Mesenteric fat pad (tissue), 1 donor: ENCODE data around the gene COPE. TPM values are rescaled to one million over a fixed set of nuclear protein-coding genes. Genes with fewer than 3 reads are reported as not detected.

Source experiments
- DNase-seq: peaks from one replicate; pipeline ENCODE4 v3.0.0-alpha.2; 2020; ENCODE audit warnings: low spot score
- total RNA-seq: library from RNA; stranded (reverse); fragmentation: NEBNext Ultra II Directional; extraction: Animal tissue kit (Norgen Biotek cat#: 25700); gene quantifications from one replicate; pipeline ENCODE4 v1.2.1, GENCODE V29; 2021
- donor health status: DM: yes; HTN: yes; CAD: no.

The COPE gene
- total RNA-seq, 1 donor from 2014 or later: 147 TPM

DNA sequence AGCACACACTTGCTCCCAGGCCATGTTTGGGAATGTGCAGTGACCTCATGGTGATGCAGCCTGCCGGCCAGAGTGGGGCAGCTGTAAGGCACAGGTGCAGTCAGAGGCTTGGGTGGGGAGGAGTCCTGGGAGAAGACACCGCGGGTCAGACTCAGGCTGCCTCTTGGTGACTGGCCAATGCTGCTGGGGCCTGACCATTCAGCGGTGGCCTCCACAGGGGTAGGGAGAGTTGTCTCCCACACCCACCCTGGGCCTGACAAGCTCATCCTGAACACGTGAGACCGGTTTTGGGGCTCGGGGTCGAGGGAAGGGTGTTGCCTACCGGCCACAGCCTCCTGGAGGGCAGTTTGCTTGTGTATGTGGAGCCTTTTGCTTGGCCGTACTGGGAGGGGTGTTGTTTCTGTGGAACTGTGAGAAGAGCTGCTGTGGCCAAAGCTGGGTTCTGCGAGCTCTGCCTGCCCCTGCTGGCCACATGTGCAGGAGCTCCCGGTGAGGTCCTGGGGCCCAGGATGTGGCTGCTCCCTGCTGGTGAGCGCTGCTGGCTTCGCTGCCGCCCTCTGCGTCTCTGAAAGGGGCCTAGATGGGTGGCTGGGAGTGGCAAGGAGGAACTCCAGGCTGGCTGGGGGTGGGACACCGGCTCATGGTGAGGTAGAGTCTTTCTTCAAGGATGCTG lies 65.3 kb downstream of the COPE start:
- DNase-seq: no peak

DNA sequence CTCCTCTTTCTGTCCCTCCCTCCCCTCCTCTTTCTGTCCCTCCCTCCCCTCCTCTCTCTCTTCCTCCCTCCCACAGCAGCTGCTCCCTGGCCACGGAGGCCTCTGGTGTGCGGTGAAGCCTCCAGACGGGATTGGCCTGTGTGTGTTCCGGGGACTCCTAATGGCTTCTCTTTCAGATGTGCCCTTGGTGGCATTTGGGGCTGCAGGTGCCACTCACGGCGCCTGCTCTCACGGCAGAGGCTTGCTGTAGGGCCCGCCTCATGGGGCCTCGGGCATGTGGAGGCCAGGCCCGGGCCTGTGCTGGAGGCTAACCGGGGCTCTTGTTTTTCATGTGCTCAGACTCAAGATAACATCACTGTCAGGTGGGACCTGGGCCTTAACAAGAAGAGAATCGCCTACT lies 66.5 kb downstream of the COPE start:
- DNase-seq: no peak

DNA sequence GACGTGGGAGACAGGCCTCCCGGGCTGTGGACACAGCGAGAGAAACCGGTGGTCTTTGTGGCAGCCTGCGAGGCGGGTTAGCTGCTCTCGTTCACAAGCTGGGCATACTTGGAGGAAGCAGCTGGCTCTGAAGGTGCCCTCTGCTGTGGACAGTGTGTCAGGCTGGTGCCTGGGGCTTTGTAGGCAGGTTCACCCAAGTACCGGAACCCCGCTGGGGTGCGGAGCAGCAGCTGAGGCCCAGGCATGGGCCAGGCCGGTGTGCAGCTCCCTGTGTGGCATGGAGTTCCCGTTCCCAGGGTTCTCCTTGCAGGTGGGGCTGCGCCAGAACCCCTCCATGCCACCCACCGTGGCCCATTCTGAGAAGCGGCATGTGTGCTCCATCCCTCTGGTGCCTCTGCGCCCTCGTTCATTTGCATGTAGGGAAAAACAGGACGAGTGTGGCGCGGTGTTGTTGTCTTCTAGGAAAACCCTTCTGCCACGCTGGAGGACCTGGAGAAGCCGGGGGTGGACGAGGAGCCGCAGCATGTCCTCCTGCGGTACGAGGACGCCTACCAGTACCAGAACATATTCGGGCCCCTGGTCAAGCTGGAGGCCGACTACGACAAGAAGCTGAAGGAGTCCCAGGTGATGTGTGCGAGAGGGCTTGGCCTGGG lies 67.4 kb downstream of the COPE start:
- DNase-seq: no peak

- no peak for DNase-seq
These were observed 68.5 kb downstream of the COPE start for GRCh38 chr19:18850471-18851375.

- no peak for DNase-seq
These were observed 69.3 kb downstream of the COPE start for GRCh38 chr19:18849838-18850400.

Other genes starting within 250 kb of the COPE start
- gene CRTC1, start 235.7 kb downstream of the COPE start, total RNA-seq: 13.9 TPM
- 21.2 TPM for gene COMP, start 128.1 kb downstream of the COPE start, total RNA-seq
- 53.8 TPM for gene UPF1, start 87.4 kb downstream of the COPE start, total RNA-seq
- gene CERS1, start 23.2 kb downstream of the COPE start, total RNA-seq: 0.45 TPM
- gene DDX49, start 328 bp upstream of the COPE start, total RNA-seq: 49.1 TPM
- gene HOMER3, start 21.8 kb upstream of the COPE start, total RNA-seq: 31.5 TPM
- 58.8 TPM for gene SUGP2, start 114.1 kb upstream of the COPE start, total RNA-seq
- gene ARMC6, start 114.2 kb upstream of the COPE start, total RNA-seq: 18.1 TPM
- gene SLC25A42, start 144.6 kb upstream of the COPE start, total RNA-seq: 8.4 TPM
- gene TMEM161A, start 219.1 kb upstream of the COPE start, total RNA-seq: 18.0 TPM